H1 (cell line): ENCODE data around the gene ZDHHC1. TPM values are rescaled to one million over a fixed set of nuclear protein-coding genes. Genes with fewer than 3 reads are reported as not detected.

Experiments
- CTCF ChIA-PET: fragments of 300-600 bp; sonication (Branson Sonifier 250); formaldehyde crosslinking; loops from one replicate; lab custom pipeline; 2021; ENCODE audit not compliant: partially characterized antibody; lab: Charles Lee
- POLR2A ChIA-PET: fragments of 300-600 bp; sonication (Branson Sonifier 250); formaldehyde crosslinking; loops from one replicate; lab custom pipeline; 2021; ENCODE audit warnings: inconsistent platforms; ENCODE audit not compliant: partially characterized antibody; lab: Charles Lee
- DNase-seq, 2 experiments: peaks; one replicate each; pipeline versions ENCODE4 v3.0.0 to v3.0.0-alpha.2; 2010 to 2022; ENCODE audit warnings: low spot score in 2 of 2, low read depth in 1 of 2, mixed read lengths in 1 of 2
- FAIRE-seq: peaks from 2 replicates; lab custom pipeline; 2011; peaks lifted over from hg19 to GRCh38; lab: Jason Lieb, UNC
- H2AFZ ChIP-seq: 2 replicates; pipeline ENCODE4 v1.8.1; 2012; ENCODE audit warnings: low read length, inconsistent platforms
- H2AK5ac ChIP-seq: 2 replicates; pipeline ENCODE4 v1.6.1; 2013; ENCODE audit warnings: low read depth, low read length
- H2BK120ac ChIP-seq: replicated peaks from 2 replicates; pipeline ENCODE3; 2013; ENCODE audit warnings: low read depth, low read length, inconsistent platforms
- H2BK12ac ChIP-seq: 2 replicates; pipeline ENCODE4 v1.6.1; 2013; ENCODE audit warnings: low read depth, low read length
- H2BK15ac ChIP-seq: 2 replicates; pipeline ENCODE4 v1.6.1; 2013; ENCODE audit warnings: low read length
- H2BK20ac ChIP-seq: 2 replicates; pipeline ENCODE4 v1.6.1; 2013; ENCODE audit warnings: low read length
- H2BK5ac ChIP-seq: 2 replicates; pipeline ENCODE4 v1.6.1; 2013; ENCODE audit warnings: low read depth, low read length
- H3K14ac ChIP-seq: 2 replicates; pipeline ENCODE4 v1.6.1; 2013; ENCODE audit warnings: inconsistent platforms; ENCODE audit not compliant: insufficient read length
- H3K18ac ChIP-seq: 2 replicates; pipeline ENCODE4 v1.6.1; 2013; ENCODE audit warnings: low read length; ENCODE audit errors: extremely low read depth
- H3K23ac ChIP-seq: 2 replicates; pipeline ENCODE4 v1.6.1; 2013; ENCODE audit warnings: inconsistent platforms; ENCODE audit not compliant: insufficient read length
- H3K23me2 ChIP-seq: 2 replicates; pipeline ENCODE4 v1.6.1; 2013; ENCODE audit warnings: low read depth, low read length
- H3K27ac ChIP-seq: 2 replicates; pipeline ENCODE4 v1.6.1; 2011; ENCODE audit warnings: low read depth, low read length, inconsistent platforms
- H3K27me3 ChIP-seq, 4 experiments: replicated peaks in 1 of 4; 1 replicate in 1 of 4; 2 replicates in 3 of 4; pipeline versions ENCODE4 v1.6.1 to v1.8.1; 2011 to 2013; ENCODE audit warnings: low read length in 3 of 4, mild to moderate bottlenecking in 3 of 4, inconsistent platforms in 2 of 4, mixed read lengths in 2 of 4, moderate library complexity in 1 of 4; ENCODE audit not compliant: control insufficient read depth in 3 of 4, insufficient read depth in 3 of 4; ENCODE audit errors: extremely low read depth in 1 of 4
- H3K36me3 ChIP-seq, 4 experiments: 2 replicates each; pipeline versions ENCODE4 v1.6.1 to v1.8.1; 2011 to 2013; ENCODE audit warnings: mild to moderate bottlenecking in 4 of 4, low read length in 3 of 4, moderate library complexity in 2 of 4, control low read depth in 1 of 4, inconsistent platforms in 1 of 4; ENCODE audit not compliant: insufficient read depth in 4 of 4, control insufficient read depth in 2 of 4
- H3K4ac ChIP-seq: replicated peaks from 2 replicates; pipeline ENCODE3; 2013; ENCODE audit warnings: low read length, low read depth, mixed read lengths, inconsistent platforms; ENCODE audit not compliant: insufficient read length
- H3K4me1 ChIP-seq, 4 experiments: replicated peaks in 1 of 4; 1 replicate in 1 of 4; 2 replicates in 3 of 4; pipeline versions ENCODE4 v1.6.1 to v1.8.1; 2011 to 2013; ENCODE audit warnings: low read length in 3 of 4, inconsistent platforms in 2 of 4, mixed read lengths in 1 of 4; ENCODE audit not compliant: insufficient read depth in 4 of 4, control insufficient read depth in 3 of 4
- H3K4me2 ChIP-seq, 2 experiments: 2 replicates each; pipeline versions ENCODE4 v1.6.1 to v1.8.1; 2011 to 2013; ENCODE audit warnings: low read depth in 2 of 2, low read length in 2 of 2, control low read depth in 1 of 2, inconsistent platforms in 1 of 2, mild to moderate bottlenecking in 1 of 2; ENCODE audit not compliant: insufficient read depth in 1 of 2
- H3K4me3 ChIP-seq, 4 experiments: fragments of 200-600, 300-600 bp in 1 of 4; sonication (generic), shearing (Covaris generic), sonication (Bioruptor Twin) in 1 of 4; 2 replicates each; pipeline versions ENCODE4 v1.5.1 to v1.8.1; 2011 to 2016; ENCODE audit warnings: low read length in 4 of 4, low read depth in 3 of 4, control low read depth in 2 of 4, inconsistent platforms in 2 of 4, mild to moderate bottlenecking in 2 of 4, mixed read lengths in 1 of 4, moderate library complexity in 1 of 4; ENCODE audit not compliant: insufficient read depth in 2 of 4; ENCODE audit errors: extremely low read depth in 1 of 4
- H3K56ac ChIP-seq: replicated peaks from 2 replicates; pipeline ENCODE3; 2013; ENCODE audit warnings: low read depth, mild to moderate bottlenecking, mixed read lengths, low read length, inconsistent platforms; ENCODE audit not compliant: insufficient read length
- H3K79me1 ChIP-seq: 2 replicates; pipeline ENCODE4 v1.6.1; 2013; ENCODE audit warnings: low read depth, low read length, control low read depth
- H3K79me2 ChIP-seq, 2 experiments: 2 replicates each; pipeline versions ENCODE4 v1.6.1 to v1.8.1; 2012 to 2013; ENCODE audit warnings: low read length in 2 of 2, mild to moderate bottlenecking in 2 of 2, inconsistent platforms in 1 of 2; ENCODE audit not compliant: insufficient read depth in 2 of 2, control insufficient read depth in 1 of 2
- H3K9ac ChIP-seq, 4 experiments: replicated peaks in 1 of 4; 1 replicate in 1 of 4; 2 replicates in 3 of 4; pipeline versions ENCODE4 v1.6.1 to v1.8.1; 2011 to 2013; ENCODE audit warnings: low read depth in 3 of 4, low read length in 3 of 4, control low read depth in 2 of 4, mild to moderate bottlenecking in 2 of 4, moderate library complexity in 2 of 4, inconsistent platforms in 1 of 4; ENCODE audit errors: extremely low read depth in 1 of 4
- H3K9me3 ChIP-seq, 2 experiments: 2 replicates each; pipeline versions ENCODE4 v1.6.1 to v1.8.1; 2012 to 2013; ENCODE audit warnings: mild to moderate bottlenecking in 2 of 2, moderate library complexity in 2 of 2, control low read depth in 1 of 2, inconsistent platforms in 1 of 2, low read depth in 1 of 2, low read length in 1 of 2, mixed read lengths in 1 of 2; ENCODE audit not compliant: insufficient read depth in 2 of 2
- H4K20me1 ChIP-seq, 2 experiments: replicated peaks in 1 of 2; 2 replicates each; pipeline versions ENCODE3 to v1.8.1; 2011 to 2013; ENCODE audit warnings: inconsistent platforms in 2 of 2, low read length in 2 of 2, mild to moderate bottlenecking in 1 of 2; ENCODE audit not compliant: insufficient read depth in 2 of 2, control insufficient read depth in 1 of 2
- H4K5ac ChIP-seq: 2 replicates; pipeline ENCODE4 v1.6.1; 2013; ENCODE audit warnings: low read length, low read depth, mixed read lengths, inconsistent platforms; ENCODE audit not compliant: insufficient read length
- H4K8ac ChIP-seq: 2 replicates; pipeline ENCODE4 v1.8.0; 2013; ENCODE audit warnings: mild to moderate bottlenecking, moderate library complexity, low read length, inconsistent platforms; ENCODE audit not compliant: insufficient read depth; ENCODE audit errors: extremely low read depth
- H4K91ac ChIP-seq: replicated peaks from 2 replicates; pipeline ENCODE3; 2013; ENCODE audit warnings: low read length, mixed read lengths, inconsistent platforms; ENCODE audit not compliant: insufficient read length
- BACH1 ChIP-seq: IDR thresholded peaks from 2 replicates; pipeline ENCODE4 v1.6.1; 2012; ENCODE audit warnings: low read length, improper control_type of control experiment
- CHD1 ChIP-seq: IDR thresholded peaks from 2 replicates; pipeline ENCODE4 v1.6.1; 2012; ENCODE audit warnings: low read depth, low read length, improper control_type of control experiment
- WGBS, 2 experiments: shearing (Covaris generic) in 1 of 2; methylation state at CpG; one replicate each; pipeline versions ENCODE4 v1.1.6 to v1.1.7; 2013 to 2015; ENCODE audit warnings: low lambda C conversion rate in 2 of 2, mixed read lengths in 2 of 2, inconsistent platforms in 1 of 2, low coverage in 1 of 2, missing lambda C conversion rate in 1 of 2; ENCODE audit not compliant: insufficient replicate concordance in 2 of 2, insufficient coverage in 1 of 2, insufficient read length in 1 of 2; ENCODE audit errors: extremely low coverage in 1 of 2, missing lambda C conversion rate in 1 of 2; 5-methylcytosine and 5-hydroxymethylcytosine counted together
- polyA plus RNA-seq, 7 experiments: library from polyadenylated mRNA; depleted of rRNA in 3 of 7; stranded (reverse) in 5 of 7; unstranded in 2 of 7; fragments of >200 nt in 5 of 7; fragments of 200-250 nt in 2 of 7; gene quantifications; 1 replicate in 5 of 7; 2 replicates in 1 of 7; 4 replicates in 1 of 7; pipeline versions ENCODE4 v1.2.1 to v1.2.3, GENCODE V29; 2011 to 2013; ENCODE audit warnings: missing spikeins in 2 of 7, mixed read lengths in 2 of 7
- total RNA-seq: library from RNA; stranded (reverse); fragmentation: NEBNext Ultra II Directional; extraction: Animal tissue kit (Norgen Biotek cat#: 25700); gene quantifications from 2 replicates; pipeline ENCODE4 v1.2.1, GENCODE V29; 2021

Gene ZDHHC1
- total and polyA plus RNA-seq, 2 of the 8 experiments (the other 6 are each of a cell fraction or from before 2014, with no cell fraction given), result 3.1 to 4.9 TPM

DNA sequence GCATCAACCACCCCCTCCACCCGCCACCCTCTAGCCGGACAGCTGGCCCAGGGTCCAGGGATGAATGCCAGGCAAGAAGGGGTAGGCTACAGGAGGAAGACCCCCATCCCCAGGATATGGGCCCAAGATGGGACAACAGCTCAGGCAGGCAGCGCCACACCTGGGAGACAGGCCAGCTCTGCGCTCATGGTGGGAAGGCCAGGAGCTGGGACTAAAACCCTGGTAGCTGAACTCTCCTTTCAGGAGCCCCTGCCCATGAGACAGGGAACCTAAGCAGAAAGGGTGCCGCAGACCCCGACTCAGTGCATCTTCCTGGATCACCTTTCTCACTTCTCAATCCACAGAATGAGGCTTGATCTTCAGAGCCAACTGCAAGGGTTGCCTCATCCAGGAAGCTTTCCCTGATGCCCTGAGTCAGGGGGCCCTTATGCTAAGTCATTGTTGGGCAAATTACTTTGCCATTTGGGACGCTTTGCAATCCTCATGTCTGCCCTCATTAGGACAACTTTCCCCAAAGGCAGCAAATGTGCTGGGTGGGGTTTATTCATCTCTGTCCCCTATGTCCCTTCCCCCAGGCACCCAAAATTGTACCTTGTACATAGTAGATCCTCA, 9.0 kb downstream of the ZDHHC1 start:
- H3K9ac ChIP-seq, result no peak overlapping the region

More for the DNA sequence above, 9.0 kb downstream of the ZDHHC1 start:
- Histone ChIP-seq H4K8ac (peak overlapping the region; percentile 23), H2AFZ (no peak overlapping the region), H3K4ac (no peak overlapping the region), H3K79me2 (no peaks in the 10 kb centered on the region), H3K36me3 (no peaks in the 10 kb centered on the region), H3K4me3 (no peak overlapping the region), H4K20me1 (no peaks in the 10 kb centered on the region), H2AK5ac (0 out of 2 replicates have a peak overlapping the region, but pooled peaks have one; percentile 16), H2BK12ac (peak overlapping the region; percentile 75; the same call in 1 of the 2 replicates), H3K56ac (no peak overlapping the region), H3K18ac (no peak overlapping the region), H2BK120ac (no peak overlapping the region), H3K14ac (no peak overlapping the region), H2BK5ac (peak overlapping the region; percentile 71; the same call in 1 of the 2 replicates), H4K5ac (no peak overlapping the region), H3K4me1 (peaks cover 0 to 26% (median 9%) of the 10 kb centered on the region in 4 experiments; a peak in 5 of 7 replicates), H3K27ac (no peak overlapping the region), H3K9me3 (no peaks in the 10 kb centered on the region), H2BK20ac (0 out of 2 replicates have a peak overlapping the region, but pooled peaks have one; percentile 23), H3K23ac (no peak overlapping the region), H3K4me2 (no peak overlapping the region), H3K23me2 (no peaks in the 10 kb centered on the region), H3K27me3 (no peaks in the 10 kb centered on the region; a peak in 1 of 7 replicates), H3K79me1 (no peaks in the 10 kb centered on the region), H2BK15ac (peak overlapping the region; percentile 81), H4K91ac (peak overlapping the region; percentile 52)
- TF ChIP-seq BACH1, result 0 out of 2 replicates have a peak, but pooled peaks have one; percentile 23
- TF ChIP-seq CHD1, result no peak
- WGBS, 2 experiments, result 84% methylated on average over 7 of the region's 7 CpGs; no CpG with 5 or more reads in 1 of the 2 experiments
- CTCF ChIA-PET, result interaction anchor here (0.5 to 32.4 kb wide), 12 partner anchors 8 to 477 kb away, joined by 3 to 476 read pairs (median 4); partner anchors contain the start of genes TPPP3 and ZDHHC1
- FAIRE-seq (no peak), DNase-seq (no peak)
- POLR2A ChIA-PET, result interaction anchor here (0.6 to 1.7 kb wide), 7 partner anchors 8 to 141 kb away, joined by 3 to 5 read pairs (median 4); no protein-coding TSS in a partner anchor
